GM12872 (cell line): Measurements from ENCODE around the gene ETV4.

ENCODE experiments used
- CTCF ChIP-seq: IDR thresholded peaks from 3 replicates; pipeline ENCODE4 v1.5.1; 2011; ENCODE audit warnings: low read depth, mild to moderate bottlenecking, low read length, moderate library complexity; ENCODE audit not compliant: insufficient read depth

ETV4 gene

DNA sequence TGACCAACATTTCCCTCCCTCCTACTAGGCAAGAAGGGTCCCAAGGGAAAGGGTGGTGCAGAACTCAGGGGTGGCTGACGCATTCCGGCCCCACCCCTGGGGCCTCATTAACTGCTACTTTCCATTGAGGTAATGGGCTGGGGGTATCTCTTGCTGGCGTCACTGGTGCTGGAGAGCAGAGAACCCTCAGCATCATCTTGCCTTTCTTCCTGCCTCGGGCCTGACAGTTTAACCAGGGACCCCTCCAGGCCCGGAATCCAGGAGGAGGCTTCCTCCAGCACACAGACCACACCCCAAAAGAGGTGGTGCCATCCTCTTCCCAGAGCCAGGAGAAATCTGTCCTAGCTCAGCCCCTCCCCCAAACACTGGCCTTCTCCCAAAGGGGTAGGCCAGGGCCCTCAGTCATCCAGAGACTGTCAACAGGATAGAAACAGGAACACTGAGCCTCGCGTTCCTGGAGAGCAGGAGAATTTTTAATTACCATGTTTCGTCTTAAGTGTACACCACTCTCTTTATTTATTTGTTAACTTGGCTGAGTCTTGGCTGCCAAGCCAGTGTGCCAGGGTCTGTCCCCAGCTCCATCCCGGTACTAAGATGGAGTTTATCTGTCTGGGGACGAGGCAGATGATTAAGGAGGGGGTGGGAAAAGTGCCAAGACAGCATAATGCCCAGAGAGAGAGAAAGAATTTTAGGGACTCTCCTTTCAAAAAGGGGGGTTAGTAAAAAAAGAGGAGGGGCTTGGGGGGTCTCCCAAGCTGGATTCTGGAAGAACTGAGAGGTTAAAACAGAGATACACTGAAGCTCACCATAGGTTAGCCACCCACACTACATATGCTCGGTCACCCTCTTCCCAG is 5.1 kb downstream of the ETV4 start:
- no peak for TF ChIP-seq CTCF

GRCh38 chr17:43536236-43536992 is 9.7 kb downstream of the ETV4 start:
- no peak for TF ChIP-seq CTCF

DNA sequence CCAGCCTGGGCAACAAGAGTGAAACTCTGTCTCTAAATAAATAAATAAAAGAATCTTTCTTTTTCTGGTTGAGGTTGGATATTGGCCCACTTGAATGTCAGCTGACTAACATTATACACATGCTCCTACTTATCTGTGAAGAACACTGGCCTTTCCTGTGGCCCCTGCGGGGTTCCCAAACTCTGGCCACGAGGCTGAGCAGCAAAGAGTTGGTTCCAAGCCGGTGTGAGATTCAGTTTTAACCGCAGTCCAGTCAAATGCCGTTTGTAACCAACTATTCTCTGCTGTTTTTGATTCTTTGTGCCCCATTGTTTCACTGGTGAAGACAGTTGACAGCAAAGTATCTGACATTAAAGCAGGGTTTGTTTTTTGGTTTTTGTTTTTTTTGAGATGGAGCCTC is 11.2 kb downstream of the ETV4 start:
- no peak for TF ChIP-seq CTCF

DNA sequence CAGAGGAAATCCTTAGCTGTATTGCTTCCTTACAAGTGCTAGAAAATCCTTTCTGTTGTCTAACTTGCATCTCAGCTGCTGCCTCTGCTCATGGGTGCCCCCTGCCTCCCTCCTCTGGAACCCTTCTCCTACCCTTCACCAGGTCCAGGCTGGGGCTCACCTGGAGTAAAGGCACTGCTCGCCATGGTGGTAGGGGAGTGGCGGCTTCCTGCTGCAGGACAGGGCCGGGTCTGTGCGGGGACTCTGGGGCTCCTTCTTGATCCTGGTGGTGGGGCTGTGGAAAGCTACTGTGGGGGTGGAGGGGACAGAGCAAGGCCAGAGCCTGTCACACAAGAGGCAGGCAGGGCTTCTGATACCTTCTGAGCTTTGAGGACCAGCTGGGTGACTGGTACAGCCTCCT is 12.4 kb downstream of the ETV4 start:
- TF ChIP-seq CTCF = no peak

GRCh38 chr17:43532581-43532980 is 13.6 kb downstream of the ETV4 start:
- TF ChIP-seq CTCF = no peak

DNA sequence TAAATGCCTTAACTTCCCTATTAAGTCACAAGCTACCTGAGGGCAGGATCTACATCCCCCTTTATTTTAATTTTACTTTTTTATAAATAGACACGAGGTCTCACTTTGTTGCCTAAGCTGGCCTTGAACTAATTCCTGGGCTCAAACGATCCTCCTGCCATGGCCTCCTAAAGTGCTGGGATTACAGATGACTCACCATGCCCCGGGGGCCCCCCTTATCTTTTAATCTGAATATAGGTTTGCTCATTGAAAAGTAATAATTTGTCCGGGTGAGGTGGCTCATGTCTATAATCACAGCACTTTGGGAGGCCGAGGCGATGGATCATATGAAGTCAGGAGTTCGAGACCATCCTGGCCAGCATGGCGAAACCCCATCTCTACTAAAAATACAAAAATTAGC is 14.2 kb downstream of the ETV4 start:
- no peak for TF ChIP-seq CTCF

GRCh38 chr17:43531082-43531378 is 15.1 kb downstream of the ETV4 start:
- TF ChIP-seq CTCF = no peak
